CD4-positive, alpha-beta T cell treated with Interleukin-4 for 1 hour (primary cell): ENCODE data around the gene FAM8A1.
A peak's percentile ranks its signal among the peaks of the same experiment; 100 is the strongest.
"Not testable (repeated sequence)": the region's sequence is repeated elsewhere in the genome, so short reads cannot be mapped to it uniquely, and the experiment has no call there.

ENCODE experiments used
- DNase-seq, 2 donors: peaks; one replicate each; pipeline ENCODE4 v3.0.0-alpha.2; 2020 to 2022

Gene FAM8A1, protein sequence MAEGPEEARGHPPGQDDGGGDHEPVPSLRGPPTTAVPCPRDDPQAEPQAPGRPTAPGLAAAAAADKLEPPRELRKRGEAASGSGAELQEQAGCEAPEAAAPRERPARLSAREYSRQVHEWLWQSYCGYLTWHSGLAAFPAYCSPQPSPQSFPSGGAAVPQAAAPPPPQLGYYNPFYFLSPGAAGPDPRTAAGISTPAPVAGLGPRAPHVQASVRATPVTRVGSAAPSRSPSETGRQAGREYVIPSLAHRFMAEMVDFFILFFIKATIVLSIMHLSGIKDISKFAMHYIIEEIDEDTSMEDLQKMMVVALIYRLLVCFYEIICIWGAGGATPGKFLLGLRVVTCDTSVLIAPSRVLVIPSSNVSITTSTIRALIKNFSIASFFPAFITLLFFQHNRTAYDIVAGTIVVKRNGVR

DNA sequence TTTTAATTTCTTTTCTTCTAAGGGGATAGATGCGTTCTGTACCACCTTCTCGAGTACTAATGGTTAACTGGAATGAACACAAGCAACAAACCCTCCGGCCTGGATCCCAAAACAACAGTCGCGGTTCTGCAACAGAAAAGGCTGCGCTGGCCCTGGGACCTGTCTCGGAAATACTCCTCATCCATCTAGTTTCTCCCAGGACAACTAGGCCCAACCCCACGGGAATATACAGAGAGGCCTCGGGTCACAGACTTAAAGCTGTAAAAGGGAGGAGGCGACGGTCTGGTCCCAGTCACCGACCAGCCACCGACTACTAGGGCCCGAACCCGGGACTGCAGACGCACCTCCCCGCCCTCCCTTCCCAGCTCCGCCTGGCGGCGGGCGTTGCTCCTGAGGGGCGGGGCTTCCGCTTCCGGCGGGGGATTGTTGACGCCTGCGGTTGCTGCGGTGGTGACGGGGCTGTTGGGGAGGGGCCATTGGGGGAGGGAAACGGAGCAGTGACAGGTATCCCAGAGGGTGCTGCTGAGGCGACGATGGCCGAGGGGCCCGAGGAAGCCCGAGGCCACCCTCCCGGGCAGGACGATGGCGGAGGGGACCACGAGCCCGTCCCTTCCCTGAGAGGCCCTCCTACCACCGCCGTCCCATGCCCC is at the start of gene FAM8A1:
Gene FAM8A1 (plus strand): TSS at position 426 of the 650 bp plus-strand sequence. CDS start 108 bp downstream, at position 534.
- peak; percentile 94 to 95 for DNase-seq

DNA sequence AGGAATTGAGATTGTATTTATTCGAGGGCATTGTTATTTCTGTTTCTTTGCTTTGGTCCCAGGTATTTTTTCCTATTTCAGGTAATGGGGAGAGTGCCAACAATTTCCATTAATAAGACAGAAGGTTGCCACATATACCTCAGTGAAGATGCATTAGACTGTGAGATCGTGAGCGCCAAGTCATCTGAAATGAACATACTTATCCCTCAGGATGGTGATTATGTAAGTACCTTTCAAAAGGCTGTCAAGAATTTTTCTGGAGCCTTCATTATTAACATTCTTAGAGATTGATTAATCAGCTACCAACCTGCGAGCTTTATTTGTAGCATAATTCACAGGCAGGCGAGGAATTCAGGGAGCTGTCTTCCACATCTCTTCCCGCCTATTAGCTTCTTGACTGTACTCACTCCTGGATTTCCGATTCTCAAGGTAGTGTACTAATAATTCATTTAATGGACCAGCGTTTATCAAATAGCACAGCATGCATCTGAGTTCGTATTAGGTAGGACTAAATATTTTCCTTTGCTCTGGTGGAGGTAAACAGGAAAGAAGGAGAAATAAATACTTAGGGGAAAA is 48.6 kb upstream of the FAM8A1 start:
- no peak for DNase-seq

DNA sequence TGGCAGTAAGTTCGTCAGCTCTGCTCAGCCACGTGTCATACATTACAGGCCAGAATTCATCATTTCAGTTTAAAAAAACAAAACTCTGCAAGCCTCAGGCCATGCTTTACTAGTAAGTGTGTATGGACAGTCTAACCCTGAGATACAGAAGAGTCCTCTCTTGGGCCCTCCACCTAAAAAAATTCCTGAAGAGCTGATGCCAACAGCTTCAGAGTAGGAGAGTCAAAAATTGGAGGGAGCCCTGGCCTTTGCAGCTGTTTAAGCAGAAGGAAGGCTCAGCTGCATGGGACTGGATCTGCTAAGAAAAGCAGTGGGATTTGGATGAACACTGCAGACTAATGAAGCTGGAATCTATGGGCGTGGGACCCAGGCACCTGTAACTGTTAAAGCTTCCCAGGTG is 47.2 kb upstream of the FAM8A1 start:
- no peak for DNase-seq

DNA sequence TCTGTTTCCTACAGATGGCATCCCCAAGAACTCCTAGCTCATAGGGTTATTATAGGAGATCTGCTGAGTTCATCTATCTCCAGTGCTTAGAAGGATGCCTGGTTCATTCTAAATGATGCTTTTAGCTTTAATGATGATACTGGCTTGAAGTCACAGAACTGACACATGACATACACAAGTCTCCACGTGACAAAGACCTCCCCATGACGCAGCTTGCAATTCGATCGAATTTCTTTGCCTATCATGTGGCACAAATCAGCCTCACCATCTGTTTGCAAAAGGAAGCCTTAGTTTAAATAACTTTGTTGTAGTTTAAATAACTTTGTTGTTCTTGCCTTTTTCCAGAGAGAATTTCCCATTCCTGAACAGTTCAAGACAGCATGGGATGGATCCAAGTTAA is 44.1 kb upstream of the FAM8A1 start:
- no peak for DNase-seq

DNA sequence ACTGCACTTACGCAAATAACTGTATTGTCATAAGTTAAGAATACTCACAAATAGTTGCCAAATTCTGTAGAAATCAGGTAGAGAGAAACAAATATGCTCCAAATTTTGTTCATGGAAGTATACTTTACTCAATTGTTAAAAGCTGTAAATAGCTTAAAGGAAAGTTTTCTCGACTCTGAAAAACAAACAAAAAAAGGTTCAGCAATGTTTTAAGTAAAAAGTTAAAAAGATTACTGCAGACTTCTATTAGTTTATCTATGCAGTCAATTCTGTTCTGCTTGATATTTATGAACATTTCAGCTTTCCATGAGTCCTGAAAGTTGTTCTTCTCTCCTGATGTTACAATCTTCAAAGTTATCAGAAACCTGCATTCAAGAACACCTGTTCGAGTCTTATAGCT is 37.5 kb upstream of the FAM8A1 start:
- no peak for DNase-seq

DNA sequence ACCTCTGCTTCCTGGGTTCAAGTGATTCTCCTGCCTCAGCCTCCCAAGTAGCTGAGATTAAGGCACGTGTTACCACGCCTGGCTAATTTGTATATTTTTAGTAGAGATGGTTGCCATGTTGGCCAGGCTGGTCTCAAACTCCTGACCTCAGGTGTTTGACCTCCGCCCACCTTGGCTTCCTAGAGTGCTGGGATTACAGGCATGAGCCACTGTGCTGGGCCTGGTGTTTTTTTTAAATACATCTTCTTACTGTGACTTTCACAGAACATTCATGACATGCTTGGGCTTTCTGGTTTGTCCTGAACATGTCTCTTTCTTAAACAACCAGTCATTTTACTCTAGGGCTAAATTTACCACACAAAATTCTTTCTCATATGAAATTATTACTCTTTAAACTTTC is 34.7 kb upstream of the FAM8A1 start:
- no peak for DNase-seq

DNA sequence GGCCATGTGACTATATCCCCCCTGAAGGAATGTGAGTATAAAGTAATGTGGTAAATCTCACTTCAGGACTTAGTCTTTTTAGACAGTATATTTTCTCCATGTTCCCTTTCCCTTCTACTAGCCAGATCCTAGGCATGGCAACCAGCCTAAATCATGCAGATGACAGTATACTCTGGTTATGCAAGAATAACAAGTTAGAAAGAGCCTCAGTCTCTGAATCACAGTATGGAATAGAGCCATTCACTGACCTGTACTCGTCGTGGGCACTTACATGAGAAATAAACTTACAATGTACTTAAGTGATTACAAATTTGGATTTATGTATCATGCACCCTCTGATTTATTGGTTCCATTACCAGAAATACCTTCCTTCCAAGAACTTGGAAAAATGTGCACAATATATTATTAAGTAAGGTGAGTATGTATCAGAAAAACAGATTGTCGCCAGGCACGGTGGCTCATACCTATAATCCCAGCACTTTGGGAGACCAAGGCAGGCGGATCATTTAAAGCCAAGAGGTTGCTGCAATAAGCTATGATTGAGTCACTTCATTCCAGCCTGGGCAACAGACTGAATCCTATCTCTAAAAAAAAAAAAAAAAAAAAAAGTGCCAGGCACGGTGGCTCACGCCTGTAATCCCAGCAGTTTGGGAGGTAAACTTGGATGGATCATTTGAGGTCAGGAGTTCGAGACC is 25.1 kb upstream of the FAM8A1 start:
- no peak for DNase-seq

DNA sequence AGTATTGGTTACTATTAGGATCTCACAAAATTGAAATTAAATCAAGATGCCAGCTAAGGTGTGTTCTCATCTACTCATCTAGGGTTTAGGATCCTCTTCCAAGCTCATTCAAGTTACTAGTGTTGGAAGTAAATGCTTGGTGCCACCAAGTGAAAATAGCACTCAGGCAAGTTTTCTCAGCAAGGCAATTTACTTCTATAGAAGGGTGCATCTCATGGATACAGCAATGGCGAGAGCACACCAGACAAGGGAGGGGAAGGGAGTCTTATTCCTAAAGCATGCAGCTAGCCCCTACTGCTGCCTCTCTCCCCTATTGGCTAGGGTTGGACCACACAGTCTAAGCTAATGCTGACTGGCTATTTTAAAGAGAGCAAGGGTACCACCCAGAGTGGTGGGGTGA is 23.0 kb upstream of the FAM8A1 start:
- DNase-seq, result no peak

DNA sequence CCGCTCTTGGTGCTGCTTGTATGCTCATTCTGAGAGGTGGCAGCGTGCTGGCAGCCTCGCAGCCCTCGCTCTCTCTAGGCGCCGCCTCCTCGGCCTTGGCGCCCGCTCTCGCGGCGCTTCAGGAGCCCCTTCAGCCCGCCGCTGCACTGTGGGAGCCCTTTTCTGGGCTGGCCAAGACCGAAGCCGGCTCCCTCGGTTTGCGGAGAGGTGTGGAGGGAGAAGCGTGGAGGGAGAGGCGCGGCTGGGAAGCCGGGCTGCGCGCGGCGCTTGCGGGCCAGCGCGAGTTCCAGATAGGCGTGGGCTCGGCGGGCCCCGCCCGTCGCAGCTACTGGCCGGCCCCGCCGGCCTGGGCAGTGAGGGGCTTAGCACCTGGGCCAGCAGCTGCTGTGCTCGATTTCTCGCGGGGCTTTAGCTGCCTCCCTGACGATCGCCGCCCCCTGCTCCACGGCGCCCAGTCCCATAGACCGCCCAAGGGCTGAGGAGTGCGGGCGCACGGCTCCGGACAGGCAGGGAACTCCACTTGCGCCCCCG is 19.5 kb upstream of the FAM8A1 start:
- DNase-seq, result peak in 1 of 2 donors; percentile 14

DNA sequence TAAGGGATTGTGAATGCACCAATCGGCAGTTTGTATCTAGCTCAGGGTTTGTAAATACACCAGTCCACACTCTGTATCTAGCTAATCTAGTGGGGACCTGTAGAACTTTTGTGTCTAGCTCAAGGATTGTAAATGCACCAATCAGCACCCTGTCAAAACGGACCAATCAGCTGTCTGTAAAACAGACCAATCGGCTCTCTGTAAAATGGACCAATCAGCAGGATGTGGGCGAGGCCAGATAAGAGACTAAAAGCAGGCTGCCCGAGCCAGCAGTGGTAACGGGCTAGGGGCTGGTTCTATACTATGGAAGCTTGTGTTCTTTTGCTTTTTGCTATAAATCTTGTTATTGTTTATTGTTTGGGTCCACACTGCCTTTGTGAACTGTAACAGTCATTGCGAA is 18.8 kb upstream of the FAM8A1 start:
- not testable (repeated sequence) for DNase-seq

DNA sequence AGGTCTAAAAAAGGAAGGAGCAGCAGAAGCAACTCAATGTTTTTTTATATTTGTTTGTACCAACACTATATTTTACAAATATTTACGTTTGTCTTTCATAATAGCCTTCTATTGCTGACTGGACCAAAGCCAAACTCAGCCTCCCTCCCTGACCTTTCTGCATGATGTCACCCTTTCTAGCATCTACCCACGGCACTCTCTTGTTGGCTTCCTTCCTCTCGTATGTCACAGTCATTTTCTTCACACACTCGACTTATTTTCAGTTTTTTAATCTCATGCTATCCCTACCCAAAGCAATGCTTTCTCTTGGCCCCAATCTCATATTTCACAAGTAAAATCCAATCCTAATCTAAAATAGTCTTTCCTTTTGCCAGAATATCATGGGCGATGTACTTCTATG is 16.3 kb upstream of the FAM8A1 start:
- DNase-seq, result no peak

DNA sequence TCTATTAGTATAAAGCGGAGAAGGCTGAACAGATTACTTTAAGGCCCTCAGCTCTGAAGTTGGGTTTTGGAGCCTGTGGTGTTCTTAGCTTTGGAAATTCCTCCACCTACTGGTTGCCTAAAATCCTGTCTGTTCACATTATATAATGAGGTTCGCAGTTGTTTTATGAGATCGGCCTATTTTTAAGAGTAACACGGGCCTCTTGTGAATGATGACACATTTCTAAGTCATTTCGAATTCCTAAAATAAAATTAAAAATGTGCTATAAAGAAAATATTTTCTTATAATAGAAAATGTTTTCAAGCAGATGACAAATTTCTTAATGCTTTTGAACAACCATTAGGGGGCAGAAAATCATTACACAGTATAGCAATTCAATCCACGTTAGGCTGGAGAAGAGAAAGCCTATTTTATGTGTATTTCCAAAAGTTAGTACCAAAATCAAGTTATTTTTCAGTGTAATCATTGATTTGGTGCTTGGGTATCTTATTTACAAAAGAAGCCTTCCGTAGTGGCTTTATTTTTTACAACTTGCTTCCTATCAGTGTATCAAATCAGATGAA is 15.8 kb upstream of the FAM8A1 start:
- peak in 1 of 2 donors; percentile 58 for DNase-seq

DNA sequence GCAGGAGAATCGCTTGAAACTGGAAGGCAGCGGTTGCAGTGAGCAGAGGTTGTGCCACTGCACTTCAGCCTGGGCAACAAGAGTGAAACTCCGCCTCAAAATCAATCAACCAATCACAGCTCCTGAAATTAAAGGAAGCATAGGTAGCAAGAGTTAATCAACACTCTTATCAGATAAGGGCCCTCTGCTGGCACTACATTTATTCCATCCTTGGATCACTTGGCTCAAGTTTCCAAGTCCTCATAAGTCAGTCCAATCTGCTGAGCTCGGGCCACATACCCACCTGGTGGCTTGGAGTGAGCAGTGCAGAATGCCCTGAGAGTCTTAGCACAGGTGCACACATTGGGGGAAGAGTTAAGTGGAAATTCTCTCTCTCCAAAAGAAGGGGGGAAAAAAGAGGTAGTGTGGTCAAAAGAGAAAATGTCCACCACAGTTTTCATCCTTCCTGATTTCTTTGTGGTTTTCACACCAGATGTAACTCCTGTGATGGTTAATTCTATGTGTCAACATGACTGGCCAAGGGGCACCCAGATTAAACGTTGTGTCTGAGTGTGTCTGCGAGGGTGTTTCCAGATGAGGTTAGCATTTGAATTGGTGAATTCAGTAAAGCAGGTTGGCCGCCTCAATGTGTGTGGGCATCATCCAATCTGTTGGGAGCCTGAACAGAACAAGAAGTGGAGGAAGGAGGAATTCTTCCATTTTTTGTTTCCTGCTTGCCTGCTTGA is 14.2 kb upstream of the FAM8A1 start:
- no peak for DNase-seq

DNA sequence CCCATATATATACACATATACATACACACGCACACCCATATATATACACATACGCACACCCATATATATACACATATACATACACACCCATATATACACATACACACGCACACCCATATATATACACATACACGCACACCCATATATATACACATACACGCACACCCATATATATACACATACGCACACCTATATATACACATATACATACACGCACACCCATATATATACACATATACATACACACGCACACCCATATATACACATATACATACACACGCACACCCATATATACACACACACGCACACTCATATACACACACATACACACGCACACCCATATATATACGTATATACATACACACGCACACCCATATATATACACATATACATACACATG is 13.5 kb upstream of the FAM8A1 start:
- DNase-seq, result not testable (repeated sequence)

DNA sequence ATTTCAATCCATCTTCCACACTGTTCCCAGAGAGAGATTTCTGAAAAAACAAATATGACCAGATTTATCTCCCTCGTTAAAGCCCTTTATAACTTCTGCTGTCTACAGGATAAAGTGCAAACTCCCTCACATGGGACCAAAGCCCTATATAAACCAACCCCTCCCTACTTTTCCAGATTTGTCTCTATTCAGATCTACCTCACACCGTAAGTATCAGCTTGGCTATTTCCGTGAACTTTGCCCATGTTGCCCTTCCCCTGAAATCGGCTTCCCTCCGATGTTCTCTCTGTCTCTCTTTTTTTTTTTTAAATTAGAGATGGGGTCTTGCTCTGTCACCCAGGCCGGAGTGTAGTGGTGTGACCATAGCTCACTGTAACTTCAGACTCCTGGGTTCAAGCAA is 12.1 kb upstream of the FAM8A1 start:
- DNase-seq, result no peak

DNA sequence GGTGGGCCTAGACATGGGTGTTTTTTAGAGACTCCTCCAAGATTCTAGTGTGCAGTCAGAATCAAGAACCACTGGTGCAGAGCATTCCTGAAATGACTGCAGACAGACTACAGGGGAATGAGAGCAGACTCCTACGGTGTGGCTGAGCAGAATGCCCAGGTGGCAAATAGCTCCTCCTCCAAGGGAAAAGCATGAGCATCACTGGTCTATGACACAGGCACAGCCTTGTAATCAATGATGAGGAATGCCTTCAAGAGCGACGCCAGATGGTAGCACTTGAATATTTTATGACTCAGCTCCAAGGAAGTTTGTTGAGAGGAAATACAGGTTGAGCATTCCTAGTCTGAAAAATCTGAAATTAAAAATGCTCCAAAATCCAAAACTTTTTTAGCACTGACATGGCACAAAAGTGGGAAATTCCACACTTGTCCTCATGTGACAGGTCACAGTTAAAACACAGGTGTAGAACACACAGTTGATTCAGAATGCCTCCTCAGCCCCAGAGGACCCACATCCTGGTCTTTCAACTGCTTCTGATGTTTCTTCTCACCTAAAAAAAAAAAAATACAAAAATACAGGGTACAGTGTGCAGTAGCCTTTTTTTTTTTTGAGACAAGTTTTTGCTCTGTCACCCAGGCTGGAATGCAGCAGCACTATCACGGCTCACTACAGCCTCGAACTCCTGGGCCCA is 10.6 kb upstream of the FAM8A1 start:
- DNase-seq, result peak; percentile 15 to 19

DNA sequence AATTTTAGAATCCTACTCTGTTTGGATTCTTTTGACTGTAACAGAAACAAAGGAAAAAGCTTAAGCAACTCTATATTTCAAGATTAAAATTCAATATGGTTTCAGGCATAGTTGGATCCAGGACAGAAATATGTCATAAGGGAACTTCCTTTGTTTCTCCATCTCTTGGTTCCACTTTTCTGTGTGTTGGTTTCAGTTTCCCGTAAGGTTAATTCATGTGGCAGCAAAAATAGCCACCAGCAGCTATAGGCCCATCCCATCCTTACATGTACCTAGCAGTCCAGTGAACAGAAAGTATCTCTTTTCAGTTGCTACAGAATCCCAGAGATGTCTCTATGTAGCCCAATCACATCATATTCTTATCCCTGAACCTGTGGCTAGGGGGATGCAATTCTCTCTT is 8.8 kb upstream of the FAM8A1 start:
- no peak for DNase-seq

DNA sequence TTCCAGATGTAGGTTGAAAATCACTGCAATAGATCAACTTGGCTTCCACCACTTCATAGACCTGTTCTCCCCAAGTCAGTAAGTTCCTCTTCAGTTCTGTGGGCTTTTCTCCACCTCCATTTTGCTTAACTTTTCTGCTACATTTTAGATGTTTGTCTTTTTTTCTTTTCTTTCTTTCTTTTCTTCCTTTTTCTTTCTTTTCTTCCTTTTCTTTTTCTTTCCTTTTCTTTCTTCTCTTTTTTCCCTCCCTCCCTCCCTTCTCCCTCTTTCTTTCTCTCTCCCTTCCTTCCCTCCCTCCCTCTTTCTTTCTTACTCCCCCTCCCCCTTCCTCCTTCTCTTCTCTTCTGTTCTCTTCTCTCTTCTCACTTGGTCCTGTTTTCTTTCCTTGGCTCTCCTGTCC is 6.9 kb upstream of the FAM8A1 start:
- no peak for DNase-seq

DNA sequence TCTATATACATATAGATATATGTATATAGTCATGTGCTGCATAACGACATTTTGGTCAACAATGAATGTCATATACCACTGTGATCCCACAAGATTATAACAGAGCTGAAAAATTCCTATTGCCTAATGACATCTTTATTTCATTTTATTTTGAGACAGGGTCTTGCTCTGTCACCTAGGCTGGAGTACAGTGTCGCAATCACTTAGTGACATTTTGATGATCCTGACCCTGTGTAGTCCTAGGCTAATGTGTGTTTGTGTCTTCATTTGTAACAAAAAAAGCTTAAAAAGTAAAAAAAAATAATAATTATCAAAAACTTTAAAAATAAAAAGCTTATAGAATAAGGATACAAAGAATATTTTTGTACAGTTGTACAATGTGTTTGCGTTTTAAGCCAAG is 4.0 kb upstream of the FAM8A1 start:
- no peak for DNase-seq

DNA sequence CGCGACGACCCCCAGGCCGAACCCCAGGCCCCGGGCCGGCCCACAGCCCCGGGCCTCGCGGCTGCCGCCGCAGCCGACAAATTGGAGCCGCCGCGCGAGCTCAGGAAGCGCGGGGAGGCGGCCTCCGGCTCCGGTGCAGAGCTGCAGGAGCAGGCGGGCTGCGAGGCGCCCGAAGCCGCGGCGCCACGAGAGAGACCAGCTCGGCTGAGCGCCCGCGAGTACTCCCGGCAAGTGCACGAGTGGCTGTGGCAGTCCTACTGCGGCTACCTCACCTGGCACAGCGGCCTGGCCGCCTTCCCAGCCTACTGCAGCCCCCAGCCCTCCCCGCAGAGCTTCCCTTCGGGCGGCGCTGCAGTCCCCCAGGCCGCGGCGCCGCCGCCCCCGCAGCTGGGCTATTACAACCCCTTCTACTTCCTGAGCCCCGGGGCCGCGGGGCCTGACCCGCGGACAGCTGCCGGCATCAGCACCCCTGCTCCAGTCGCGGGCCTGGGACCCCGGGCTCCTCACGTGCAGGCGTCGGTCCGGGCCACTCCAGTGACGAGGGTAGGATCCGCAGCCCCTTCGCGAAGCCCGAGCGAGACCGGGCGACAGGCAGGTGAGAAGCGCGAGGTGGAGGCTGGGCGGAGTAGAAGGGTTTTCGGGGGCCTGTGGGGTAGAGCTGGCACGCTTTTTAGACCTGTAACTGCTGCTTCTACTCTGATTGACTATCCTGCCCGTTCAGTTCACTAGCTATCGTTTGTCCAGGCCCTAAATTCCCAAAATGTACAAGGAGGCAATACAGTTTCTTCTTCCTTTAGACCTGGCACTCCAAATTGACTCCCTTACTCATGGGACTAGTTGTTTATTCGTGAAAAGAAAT is 654 bp downstream of the FAM8A1 start:
- DNase-seq, result peak in 1 of 2 donors; percentile 34

DNA sequence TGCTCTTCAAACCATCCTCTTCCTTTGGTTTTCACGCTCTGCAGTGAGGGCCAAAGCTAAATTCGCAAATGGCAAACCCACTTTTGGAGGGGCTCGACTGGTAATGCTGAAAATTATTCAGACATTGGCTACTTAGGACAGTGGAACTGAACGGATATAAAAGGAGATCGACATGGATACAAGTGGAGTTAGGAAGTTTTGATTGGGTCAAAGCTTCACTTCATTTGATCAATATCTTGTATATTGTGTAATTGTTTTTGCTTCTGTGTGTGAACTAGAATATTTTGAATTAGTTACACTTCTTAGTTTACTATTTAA is 1.2 kb downstream of the FAM8A1 start:
- no peak for DNase-seq
